ENCODE results near the gene GABRB3.
"Not testable (repeated sequence)": the region's sequence is repeated elsewhere in the genome, so short reads cannot be mapped to it uniquely, and the experiment has no call there.

GRCh38 chr15:26719866-26720265, 53.0 kb downstream of the GABRB3 start:
- not testable (repeated sequence) for TF ChIP-seq MXI1 (conservative IDR thresholded peaks at IDR 0.05; ENCODE audit: poor library complexity, severe bottlenecking); REST (IDR thresholded peaks at IDR 0.05; ENCODE audit: borderline replicate concordance); POLR2AphosphoS5 (IDR thresholded peaks at IDR 0.05); EP300 (conservative IDR thresholded peaks at IDR 0.05; ENCODE audit: poor library complexity, severe bottlenecking); CTCF (IDR thresholded peaks at IDR 0.05; ENCODE audit: poor library complexity, severe bottlenecking)
